Measurements from ENCODE around the gene NOP9. TPM values are rescaled to one million over a fixed set of nuclear protein-coding genes. Genes with fewer than 3 reads are reported as not detected.

The NOP9 gene
- total and polyA plus RNA-seq, 7 donors = 7.8 to 29.0 (median 14.6) TPM

GRCh38 chr14:24310265-24310645 lies 10.6 kb downstream of the NOP9 start:
- TF ChIP-seq POLR2AphosphoS5 (IDR thresholded peaks at IDR 0.05) (no peak), POLR2A (IDR thresholded peaks at IDR 0.05) (no peak), EP300 (IDR thresholded peaks at IDR 0.05) (no peak)
- TF ChIP-seq, protein P1, sequence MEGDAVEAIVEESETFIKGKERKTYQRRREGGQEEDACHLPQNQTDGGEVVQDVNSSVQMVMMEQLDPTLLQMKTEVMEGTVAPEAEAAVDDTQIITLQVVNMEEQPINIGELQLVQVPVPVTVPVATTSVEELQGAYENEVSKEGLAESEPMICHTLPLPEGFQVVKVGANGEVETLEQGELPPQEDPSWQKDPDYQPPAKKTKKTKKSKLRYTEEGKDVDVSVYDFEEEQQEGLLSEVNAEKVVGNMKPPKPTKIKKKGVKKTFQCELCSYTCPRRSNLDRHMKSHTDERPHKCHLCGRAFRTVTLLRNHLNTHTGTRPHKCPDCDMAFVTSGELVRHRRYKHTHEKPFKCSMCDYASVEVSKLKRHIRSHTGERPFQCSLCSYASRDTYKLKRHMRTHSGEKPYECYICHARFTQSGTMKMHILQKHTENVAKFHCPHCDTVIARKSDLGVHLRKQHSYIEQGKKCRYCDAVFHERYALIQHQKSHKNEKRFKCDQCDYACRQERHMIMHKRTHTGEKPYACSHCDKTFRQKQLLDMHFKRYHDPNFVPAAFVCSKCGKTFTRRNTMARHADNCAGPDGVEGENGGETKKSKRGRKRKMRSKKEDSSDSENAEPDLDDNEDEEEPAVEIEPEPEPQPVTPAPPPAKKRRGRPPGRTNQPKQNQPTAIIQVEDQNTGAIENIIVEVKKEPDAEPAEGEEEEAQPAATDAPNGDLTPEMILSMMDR (IDR thresholded peaks at IDR 0.05) = no peak
- peak overlapping the region; percentile 44 to 62 (median 56) for H3K4me3 ChIP-seq
- 15 to 24% methylated on average over 5 of the region's 5 CpGs for WGBS, 2 donors
- H3K36me3 ChIP-seq = peaks cover 8 to 23% (median 11%) of the 10 kb centered on the region in 4 donors
- H3K27me3 ChIP-seq = peaks cover 0 to 3% (median under 1%) of the 10 kb centered on the region in 3 donors
- H3K4me1 ChIP-seq = peaks cover 0 to 31% (median 29%) of the 10 kb centered on the region in 4 donors
- intact Hi-C loops (cut with DNase I) = no loop called here
- no peak for DNase-seq
- no peaks in the 10 kb centered on the region for H3K9me3 ChIP-seq
- peak overlapping the region; percentile 79 to 91 (median 82) for H3K27ac ChIP-seq

GRCh38 chr14:24310646-24311604 lies 11.3 kb downstream of the NOP9 start, which contains the start of gene LTB4R:
Gene LTB4R (plus strand): TSS chr14:24311502. CDS start chr14:24315652, 4,150 bp downstream.
- Histone ChIP-seq H3K4me3 (peak within 1 kb of the TSS; percentile 44 to 62 (median 56)), H3K9me3 (no peaks in the 10 kb centered on the region), H3K27me3 (peaks cover 0 to 10% (median 7%) of the 10 kb centered on the region in 3 donors), H3K36me3 (peaks cover 1 to 16% (median 5%) of the 10 kb centered on the region in 4 donors), H3K4me1 (peaks cover 0 to 32% (median 30%) of the 10 kb centered on the region in 4 donors), H3K27ac (peak within 1 kb of the TSS; percentile 79 to 91 (median 82))
- no peak for TF ChIP-seq EP300 (IDR thresholded peaks at IDR 0.05)
- no peak for TF ChIP-seq POLR2A (IDR thresholded peaks at IDR 0.05)
- TF ChIP-seq POLR2AphosphoS5 (IDR thresholded peaks at IDR 0.05) = peak in 3 of 4 donors; percentile 21 to 59 (median 54)
- TF ChIP-seq, protein P1 (IDR thresholded peaks at IDR 0.05) = peak; percentile 22 to 45 (median 36)
- 14 to 17% methylated on average over 99 of the region's 99 CpGs for WGBS, 2 donors
- intact Hi-C loops (cut with DNase I) = no loop called here
- peak; percentile 89 for DNase-seq

DNA sequence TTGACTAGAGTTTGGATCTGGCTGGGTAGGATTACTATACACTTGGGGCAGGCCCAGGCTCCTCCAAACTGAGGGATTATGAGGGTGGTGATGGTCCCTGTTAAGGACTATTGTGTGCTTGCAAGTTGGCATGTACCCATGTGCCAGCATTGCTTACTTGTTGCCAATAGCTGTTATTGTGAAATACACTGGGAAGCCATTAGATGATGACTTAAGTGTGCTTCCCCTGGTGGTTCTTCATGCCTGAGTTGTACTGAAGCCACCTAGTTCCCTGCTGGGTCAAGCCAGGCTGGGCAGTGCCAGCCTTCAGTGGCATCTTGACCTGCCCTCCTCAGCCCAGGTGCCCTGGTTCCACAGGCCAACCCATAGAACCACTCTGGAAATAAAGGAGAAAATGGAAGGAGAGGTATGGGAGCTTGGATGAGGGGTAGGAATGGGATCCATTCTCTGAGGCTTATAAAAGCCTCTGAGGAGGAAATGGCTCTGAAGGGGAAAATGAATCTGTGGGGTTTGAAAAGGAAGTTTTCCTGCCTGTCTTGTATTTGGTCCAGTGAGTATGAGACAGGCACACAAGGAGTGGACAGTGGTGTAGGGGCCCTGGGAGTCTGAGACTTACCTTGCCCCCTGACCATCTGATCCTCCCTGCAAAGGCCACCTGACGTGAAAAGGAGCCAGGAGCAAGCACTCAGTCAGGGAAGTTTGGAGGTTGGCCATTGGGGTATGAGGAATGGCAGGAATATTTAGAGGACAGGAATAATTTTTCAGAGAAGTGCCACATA lies 12.4 kb downstream of the NOP9 start:
- Histone ChIP-seq H3K9me3 (no peaks in the 10 kb centered on the region), H3K4me3 (peak overlapping the region in 3 of 4 donors; percentile 44 to 62 (median 59)), H3K36me3 (peaks cover 0 to 5% (median 0%) of the 10 kb centered on the region in 4 donors), H3K27me3 (peaks cover 0 to 21% (median 17%) of the 10 kb centered on the region in 3 donors), H3K4me1 (peaks cover 0 to 39% (median 37%) of the 10 kb centered on the region in 4 donors), H3K27ac (peak overlapping the region; percentile 79 to 91 (median 82))
- 93 to 96% methylated on average over 1 of the region's 1 CpG for WGBS, 2 donors
- TF ChIP-seq EP300 (IDR thresholded peaks at IDR 0.05) (no peak), POLR2AphosphoS5 (IDR thresholded peaks at IDR 0.05) (no peak), POLR2A (IDR thresholded peaks at IDR 0.05) (no peak)
- TF ChIP-seq, protein P1 (IDR thresholded peaks at IDR 0.05) = no peak
- no peak for DNase-seq
- intact Hi-C loops (cut with DNase I) = no loop called here

DNA sequence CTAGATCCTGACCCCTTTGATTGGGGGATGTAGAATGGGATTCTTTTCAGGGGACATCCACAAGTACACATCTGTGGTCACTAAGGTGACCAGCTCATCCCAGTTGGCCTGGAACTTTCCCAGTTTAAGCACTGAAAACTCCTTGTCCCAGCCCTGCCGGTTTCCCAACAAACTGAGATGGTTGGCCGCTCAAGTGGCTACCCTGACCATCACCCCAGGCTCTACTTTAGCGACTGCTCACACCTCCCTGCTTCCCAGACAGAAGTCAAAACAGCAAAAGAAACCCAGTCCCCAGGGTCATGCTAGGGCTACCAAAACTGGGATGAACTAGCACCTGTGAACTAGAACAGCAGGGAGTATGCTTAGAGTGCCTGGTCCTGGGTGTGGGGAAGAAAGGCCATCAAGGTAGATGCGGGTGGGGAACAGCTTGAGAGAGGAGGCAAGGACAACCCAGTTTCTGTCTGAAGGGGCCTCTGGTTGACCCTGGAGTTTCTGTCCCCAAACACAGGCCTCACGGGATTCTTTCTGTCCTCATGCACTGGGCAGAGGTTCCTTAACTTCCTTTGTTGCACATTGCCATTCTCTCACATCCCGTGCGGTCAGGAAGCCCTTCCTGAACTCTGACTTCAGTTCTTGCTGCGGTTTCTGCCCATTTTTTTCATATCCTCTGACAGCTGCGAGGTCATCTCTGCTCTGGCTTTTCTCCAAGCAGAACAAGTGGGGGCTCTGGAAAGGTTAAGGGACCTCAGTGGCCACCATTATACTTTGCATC lies 13.3 kb downstream of the NOP9 start:
- intact Hi-C loops (cut with DNase I) = no loop called here
- 51 to 83% methylated on average over 9 of the region's 9 CpGs for WGBS, 2 donors

More for the DNA sequence above, 13.3 kb downstream of the NOP9 start:
- no peaks in the 10 kb centered on the region for H3K36me3 ChIP-seq
- no peaks in the 10 kb centered on the region for H3K9me3 ChIP-seq
- no peak overlapping the region for H3K4me3 ChIP-seq
- H3K27ac ChIP-seq = peak overlapping the region; percentile 29 to 91 (median 82)
- peaks cover 0 to 38% (median 35%) of the 10 kb centered on the region in 4 donors for H3K4me1 ChIP-seq
- peaks cover 0 to 30% (median 22%) of the 10 kb centered on the region in 3 donors for H3K27me3 ChIP-seq
- peak; percentile 74 for DNase-seq
- TF ChIP-seq EP300 (IDR thresholded peaks at IDR 0.05) (no peak), POLR2AphosphoS5 (IDR thresholded peaks at IDR 0.05) (peak in 2 of 4 donors; percentile 22 to 57)

Data from sigmoid colon (tissue), 7 donors.